Adipose tissue (tissue), 3 donors: Measurements from ENCODE around the gene CTPS2. TPM values are rescaled to one million over a fixed set of nuclear protein-coding genes. Genes with fewer than 3 reads are reported as not detected.
"Not testable (repeated sequence)": the region's sequence is repeated elsewhere in the genome, so short reads cannot be mapped to it uniquely, and the experiment has no call there.

Source experiments
- H3K27ac ChIP-seq: one replicate; pipeline ENCODE4 v1.5.1; 2013; ENCODE audit warnings: low read depth, low read length
- WGBS, 3 donors: extraction: QIAGEN DNeasy Blood & Tissue Kit; methylation state at CpG; one replicate each; pipeline ENCODE4 v1.1.7; 2013; 5-methylcytosine and 5-hydroxymethylcytosine counted together
- polyA plus RNA-seq, 3 donors: library from polyadenylated mRNA; stranded (reverse); fragments of 200-250 nt; gene quantifications; one replicate each; pipeline ENCODE4 v1.2.3, GENCODE V29; 2013
- donor health status: healthy with polysubstance abuse.
- donor health status: Bipolar disorder and iron deficiency.
- donor health status: healthy.

The CTPS2 gene, protein sequence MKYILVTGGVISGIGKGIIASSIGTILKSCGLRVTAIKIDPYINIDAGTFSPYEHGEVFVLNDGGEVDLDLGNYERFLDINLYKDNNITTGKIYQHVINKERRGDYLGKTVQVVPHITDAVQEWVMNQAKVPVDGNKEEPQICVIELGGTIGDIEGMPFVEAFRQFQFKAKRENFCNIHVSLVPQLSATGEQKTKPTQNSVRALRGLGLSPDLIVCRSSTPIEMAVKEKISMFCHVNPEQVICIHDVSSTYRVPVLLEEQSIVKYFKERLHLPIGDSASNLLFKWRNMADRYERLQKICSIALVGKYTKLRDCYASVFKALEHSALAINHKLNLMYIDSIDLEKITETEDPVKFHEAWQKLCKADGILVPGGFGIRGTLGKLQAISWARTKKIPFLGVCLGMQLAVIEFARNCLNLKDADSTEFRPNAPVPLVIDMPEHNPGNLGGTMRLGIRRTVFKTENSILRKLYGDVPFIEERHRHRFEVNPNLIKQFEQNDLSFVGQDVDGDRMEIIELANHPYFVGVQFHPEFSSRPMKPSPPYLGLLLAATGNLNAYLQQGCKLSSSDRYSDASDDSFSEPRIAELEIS
- polyA plus RNA-seq: 1 to 10 TPM; 4.3 to 6.7 (median 5.4) TPM

DNA sequence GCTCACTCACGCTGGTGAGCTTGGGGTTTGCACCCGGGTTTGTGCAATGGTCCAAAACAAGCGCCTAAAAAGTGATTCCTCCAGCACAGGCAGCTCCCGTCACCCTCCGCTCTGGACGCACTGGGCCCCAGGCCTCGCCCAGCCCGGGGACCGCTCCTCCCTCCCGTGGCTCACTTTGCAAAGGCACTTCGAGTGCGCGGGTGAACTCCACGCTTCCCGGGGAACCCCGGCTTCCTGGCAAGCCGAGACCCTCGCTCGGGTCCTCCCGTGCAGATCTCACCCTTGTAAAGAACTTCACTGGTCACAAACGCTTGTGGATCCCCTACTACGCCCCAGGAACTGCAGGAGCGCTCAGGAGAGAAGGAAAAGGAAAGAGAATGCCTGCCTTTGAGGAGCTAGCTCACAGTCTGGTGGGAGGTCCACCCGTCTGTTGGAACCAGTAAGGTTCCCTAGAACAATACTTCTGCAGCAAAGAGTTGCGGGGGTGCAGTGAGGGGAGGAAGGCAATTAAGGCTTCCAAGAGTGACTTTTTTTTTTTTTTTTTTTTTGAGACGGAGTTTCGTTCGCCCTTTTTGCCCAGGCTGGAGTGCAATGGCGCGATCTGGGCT lies at the start of gene CTPS2:
CTPS2 (minus strand) TSS at position 122 of the 608 bp plus-strand sequence. CDS start 9,767 bp downstream, outside the sequence.
- no peak within 1 kb of the TSS for H3K27ac ChIP-seq
- WGBS, 3 donors: 0 to 10% (median 5%) methylated on average over 10 to 29 of the region's 30 CpGs

DNA sequence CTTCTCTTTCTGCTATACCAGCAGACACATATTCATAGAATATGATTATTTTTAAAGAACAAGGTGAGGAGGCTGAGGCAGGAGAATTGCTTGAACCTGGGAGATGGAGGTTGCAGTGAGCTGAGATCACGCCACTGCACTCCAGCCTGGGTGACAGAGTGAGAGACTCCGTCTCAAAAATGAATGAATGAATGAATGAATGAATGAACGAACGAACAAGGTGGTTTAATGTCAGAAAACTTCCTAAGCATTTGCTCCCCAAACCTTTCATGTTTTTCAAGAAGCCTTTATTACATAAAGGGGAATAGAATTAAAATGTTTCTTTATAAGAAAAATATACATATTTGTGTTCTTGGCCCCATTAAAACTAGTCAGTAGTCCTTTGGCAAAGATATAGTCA lies 49.0 kb upstream of the CTPS2 start:
- 86 to 95% (median 92%) methylated on average over 4 of the region's 4 CpGs for WGBS, 3 donors
- H3K27ac ChIP-seq: not testable (repeated sequence)

DNA sequence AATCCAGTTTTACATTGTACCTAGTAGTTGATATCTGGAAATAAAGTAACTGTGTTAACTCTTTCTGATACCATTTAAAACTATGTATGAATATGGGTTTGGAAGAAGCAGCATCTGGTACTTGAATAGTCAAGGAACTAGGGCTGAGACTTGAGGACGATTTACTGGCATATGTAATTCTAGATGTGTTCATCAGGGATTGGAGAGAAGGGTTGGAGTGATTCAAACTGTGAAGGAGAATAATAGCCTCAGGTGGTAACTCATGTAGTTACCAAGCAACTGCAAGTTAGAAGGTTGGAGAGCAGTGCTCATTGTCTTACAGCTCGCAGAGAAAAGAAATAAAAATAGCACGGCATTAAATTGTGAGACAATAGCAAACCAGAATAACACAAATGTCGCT lies 44.3 kb upstream of the CTPS2 start:
- 91 to 96% (median 96%) methylated on average over 3 to 4 of the region's 4 CpGs for WGBS, 3 donors
- no peak overlapping the region for H3K27ac ChIP-seq

DNA sequence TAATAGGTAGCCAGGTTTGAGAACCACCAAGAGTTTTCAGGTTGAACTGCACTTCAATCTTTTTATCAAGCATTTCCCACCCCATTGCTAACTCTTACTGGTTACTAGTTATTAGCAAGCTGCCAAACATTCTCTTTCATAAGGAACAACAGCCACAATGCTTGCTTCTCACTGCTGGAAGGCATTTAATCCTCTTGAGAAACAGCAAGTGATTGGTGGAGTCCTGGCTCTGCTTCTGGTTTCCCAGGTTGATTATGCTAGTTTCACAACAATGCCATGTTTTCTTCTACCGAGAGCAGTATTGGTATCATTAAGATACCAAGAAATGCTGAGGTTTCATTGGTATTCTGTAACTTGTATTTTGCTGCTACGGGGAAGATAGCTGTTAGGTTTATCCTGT lies 41.5 kb upstream of the CTPS2 start:
- WGBS, 3 donors: 89 to 90% (median 89%) methylated on average over 2 of the region's 2 CpGs
- H3K27ac ChIP-seq: no peak overlapping the region

DNA sequence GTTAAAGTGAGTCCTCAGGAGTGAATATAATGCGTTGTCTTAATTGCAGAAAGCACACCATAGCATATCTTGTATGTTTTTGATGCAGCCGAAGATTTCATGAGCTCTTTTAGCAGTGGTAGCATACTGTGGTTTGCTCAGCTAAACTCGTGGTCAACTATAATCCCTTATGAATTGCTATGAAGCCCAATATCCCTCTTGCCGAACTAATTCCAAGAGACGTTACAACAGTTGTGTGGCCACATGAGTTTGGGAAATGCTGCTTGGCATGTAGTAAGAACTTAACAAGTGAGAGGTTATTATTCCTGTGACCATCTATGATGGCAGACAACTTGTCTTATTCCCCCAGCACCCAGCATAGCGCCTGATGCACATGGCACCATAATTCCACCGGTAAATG lies 37.7 kb upstream of the CTPS2 start:
- no peak overlapping the region for H3K27ac ChIP-seq
- 90 to 96% (median 93%) methylated on average over 7 of the region's 7 CpGs for WGBS, 3 donors

DNA sequence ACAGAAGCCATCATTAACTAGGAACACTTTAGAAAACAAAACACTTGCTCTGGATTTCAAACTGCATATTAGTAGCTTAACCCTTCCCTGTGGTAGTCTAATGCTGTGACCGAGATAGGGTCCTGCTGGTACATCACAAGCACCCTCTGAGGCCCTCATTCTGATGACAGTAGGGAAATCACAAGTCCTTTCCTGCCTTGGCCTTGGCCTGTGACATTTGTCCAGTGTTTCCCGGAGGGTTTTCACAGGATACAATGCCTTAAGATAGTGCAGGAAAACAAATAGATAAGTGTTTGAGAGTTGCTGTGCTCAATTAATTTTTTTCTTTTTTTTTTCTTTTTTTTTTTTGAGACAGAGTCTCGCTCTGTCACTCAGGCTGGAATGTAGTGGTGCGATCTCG lies 36.0 kb upstream of the CTPS2 start:
- H3K27ac ChIP-seq: no peak overlapping the region
- 83 to 93% (median 91%) methylated on average over 5 of the region's 5 CpGs for WGBS, 3 donors

DNA sequence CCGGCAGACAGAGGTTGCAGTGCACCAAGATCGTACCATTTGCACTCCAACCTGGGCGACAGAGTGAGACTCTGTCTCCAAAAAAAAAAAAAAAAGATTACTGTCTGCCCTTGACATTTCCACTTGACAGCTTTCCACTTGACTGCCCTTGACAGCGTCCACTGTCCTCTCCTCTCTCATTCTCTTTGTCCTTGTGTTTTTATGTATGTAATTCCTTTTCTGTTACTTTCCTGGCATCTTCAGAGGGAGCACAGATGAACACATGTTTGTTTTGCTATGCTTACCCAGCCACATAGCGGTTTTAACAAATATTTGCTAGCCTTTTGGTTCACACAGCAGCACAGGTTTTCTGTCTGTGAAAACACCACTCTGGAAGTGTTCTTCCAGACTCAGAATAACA lies 33.2 kb upstream of the CTPS2 start:
- 72 to 96% (median 88%) methylated on average over 5 of the region's 5 CpGs for WGBS, 3 donors
- H3K27ac ChIP-seq: no peak overlapping the region

DNA sequence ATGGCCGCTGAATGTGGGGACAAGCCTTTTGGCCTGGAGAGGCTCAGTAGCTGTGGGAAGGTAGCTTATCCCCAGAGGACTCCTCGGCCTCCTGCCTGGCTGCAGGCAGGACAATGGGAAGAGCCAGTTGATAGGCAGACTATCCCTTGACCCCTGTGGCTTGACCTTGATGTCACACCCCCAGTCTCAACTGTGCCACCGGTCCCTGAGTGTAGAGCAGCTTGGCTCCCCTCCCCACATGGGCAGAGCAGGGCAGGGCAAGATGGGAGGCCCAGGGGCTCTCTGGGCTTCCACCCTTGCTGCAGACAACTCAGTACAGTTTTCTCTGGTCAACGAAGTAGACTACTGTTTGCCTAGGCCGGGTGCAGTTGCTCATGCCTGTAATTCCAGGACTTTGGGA lies 32.6 kb upstream of the CTPS2 start:
- 73 to 93% (median 92%) methylated on average over 5 of the region's 5 CpGs for WGBS, 3 donors

DNA sequence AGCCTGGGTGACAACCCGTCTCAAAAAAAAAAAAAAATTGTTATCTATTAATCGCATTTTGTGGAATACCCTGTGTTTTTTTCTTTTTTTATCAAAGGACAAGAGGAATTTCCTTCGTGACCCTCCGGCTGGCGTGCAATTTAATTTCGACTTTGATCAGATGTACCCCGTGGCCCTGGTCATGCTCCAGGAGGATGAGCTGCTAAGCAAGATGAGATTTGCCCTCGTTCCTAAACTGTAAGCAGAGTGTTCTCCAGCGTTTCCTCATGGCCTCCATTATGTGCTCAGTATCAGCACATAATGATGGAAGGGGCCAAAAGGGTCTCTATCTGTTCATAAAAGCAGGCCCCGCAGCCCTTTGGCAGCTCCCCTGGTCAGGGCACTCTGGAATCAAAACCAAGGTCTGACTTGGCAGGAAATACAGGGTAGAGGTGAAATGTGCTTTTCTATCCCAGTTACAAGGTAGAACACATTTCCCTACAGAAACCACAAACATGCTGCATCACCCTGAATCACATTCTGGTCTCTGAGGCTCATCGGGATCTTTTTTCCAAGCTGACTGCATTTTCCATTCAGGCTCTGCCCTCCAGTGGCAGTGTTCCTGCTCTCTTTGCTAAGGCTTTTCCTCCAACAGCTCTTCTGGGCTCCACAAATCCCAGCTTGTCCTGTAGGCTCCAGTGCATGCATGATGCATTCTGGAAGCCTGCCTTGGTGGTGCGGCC lies 31.3 kb upstream of the CTPS2 start:
- WGBS, 3 donors: 90 to 94% (median 91%) methylated on average over 12 of the region's 12 CpGs
- H3K27ac ChIP-seq: no peak overlapping the region

More for the DNA sequence above, 32.6 kb upstream of the CTPS2 start:
- H3K27ac ChIP-seq: no peak overlapping the region

DNA sequence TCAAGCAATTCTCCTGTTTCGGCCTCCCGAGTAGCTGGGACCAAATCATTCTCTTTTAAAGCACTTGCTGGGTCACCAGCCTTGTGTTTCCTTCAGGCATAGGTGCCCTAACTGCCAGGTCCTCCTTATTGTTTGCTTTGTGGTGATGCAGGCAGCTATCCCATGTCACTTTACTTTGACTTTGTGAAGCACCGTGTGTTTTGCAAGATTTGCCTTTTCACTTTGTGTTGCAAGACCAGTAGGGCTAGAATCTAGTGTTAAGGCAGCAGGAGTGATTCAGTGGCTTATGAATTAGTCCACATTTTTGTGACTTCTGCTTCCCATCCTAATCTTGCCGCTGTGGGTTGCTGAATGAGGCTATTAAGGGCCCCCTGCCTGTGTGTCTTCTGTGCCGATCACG lies 27.1 kb upstream of the CTPS2 start:
- no peak overlapping the region for H3K27ac ChIP-seq
- 39 to 66% (median 59%) methylated on average over 6 of the region's 6 CpGs for WGBS, 3 donors

DNA sequence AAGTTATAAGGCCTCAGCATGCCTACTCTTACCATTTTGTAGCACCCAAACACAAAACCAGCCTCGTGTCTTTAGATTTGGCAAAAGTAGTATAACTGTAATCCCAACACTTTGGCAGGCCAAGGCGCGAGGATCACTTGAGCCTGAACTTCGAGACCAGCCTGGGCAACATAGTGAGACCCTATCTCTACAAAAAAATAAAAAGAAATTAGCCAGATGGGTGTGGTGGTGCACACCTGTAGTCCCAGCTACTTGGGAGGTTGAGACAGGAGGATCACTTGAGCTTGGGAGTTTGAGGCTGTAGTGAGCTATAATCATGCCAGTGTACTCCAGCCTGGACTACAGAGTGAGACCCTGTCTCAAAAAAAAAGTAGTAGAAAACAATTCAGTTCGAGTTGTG lies 24.6 kb upstream of the CTPS2 start:
- no peak overlapping the region for H3K27ac ChIP-seq
- WGBS, 3 donors: 77 to 96% (median 94%) methylated on average over 5 of the region's 5 CpGs

DNA sequence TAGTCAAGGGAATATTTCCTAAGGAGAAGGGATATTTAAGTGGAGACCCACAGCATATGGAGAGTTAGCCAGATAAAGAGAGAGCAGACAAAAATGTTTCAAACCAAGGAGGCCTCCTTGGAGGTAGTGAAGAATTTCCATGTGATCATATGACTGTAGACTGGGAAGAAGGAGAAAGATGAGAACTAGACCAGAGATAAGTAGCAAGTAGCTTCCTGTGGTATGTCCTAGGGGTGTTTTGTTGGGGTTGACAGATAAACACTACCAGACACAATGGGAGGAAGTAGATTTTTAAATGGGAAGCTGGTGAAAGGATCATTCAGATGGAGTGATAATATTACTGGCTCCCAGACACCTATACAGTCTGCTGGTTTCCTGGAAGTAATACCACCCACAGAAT lies 20.5 kb upstream of the CTPS2 start:
- H3K27ac ChIP-seq: no peak overlapping the region

DNA sequence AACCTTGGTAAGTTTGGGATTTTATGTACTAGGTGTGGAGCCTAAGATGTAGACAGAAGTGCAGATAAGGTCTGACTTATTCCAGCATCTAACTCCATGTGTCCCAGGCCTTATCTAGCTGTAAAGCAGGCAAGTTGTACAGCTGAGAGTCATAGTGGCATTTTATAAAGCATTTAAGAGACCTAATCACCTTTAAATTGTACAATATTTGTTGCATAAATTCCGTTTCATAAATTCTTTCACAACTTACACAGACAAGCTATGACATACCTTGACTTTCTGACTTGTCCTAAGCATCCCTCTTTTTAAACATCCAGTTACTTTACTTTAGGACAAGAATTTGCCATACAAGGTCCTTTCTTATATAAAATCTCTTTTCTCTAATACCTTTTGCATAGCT lies 18.0 kb upstream of the CTPS2 start:
- H3K27ac ChIP-seq: no peak overlapping the region
- 72 to 92% (median 77%) methylated on average over 1 of the region's 1 CpG for WGBS, 3 donors

DNA sequence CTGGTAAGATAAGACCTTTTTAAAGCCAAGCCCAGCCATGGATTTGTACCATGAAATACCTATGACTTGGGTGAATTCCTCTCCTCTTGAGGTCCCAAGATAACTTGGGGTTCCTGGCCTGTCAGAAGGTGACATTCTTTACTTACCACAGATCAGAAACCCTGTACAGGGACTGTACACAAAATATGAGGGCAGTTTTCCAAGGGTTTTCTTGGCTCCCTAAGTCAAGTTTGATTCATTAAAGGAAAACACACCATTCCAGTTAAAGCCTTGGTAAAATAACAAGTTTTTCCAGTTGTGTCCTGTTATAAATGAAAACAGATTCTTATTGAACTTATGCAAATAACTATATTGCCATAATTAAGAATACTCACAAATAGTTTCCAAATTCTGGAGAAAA lies 15.2 kb upstream of the CTPS2 start:
- H3K27ac ChIP-seq: no peak overlapping the region

DNA sequence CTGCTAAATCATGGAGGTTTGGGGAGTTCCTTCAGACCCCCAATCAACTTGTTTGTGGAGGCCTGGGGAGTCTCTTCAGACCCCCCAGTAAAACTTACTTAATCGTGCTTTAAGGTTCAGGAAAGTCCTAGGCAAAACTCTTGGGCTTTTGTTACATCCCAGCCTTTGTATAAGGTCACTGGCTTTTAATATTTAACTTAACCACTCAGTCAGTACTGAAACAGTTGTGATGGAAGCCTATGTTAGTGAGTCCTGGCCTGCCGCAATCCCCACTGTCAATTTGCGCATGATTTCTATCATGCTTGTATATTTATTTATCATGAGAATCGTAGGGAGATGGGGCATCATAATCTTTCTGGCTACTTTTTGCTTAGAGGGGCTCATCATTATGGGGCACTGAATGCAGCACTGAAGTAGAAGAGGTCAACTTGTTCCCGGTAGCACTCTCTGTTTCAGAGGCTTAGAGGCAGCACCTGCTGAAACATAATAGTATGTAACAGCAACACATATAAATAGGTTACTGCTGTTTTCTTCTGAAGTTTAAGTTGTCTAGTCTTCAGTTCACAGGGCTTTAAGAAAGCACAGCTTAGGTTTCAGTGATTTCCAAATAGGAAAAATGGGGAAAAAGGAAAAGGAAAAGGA lies 14.0 kb upstream of the CTPS2 start:
- WGBS, 3 donors: 25 to 92% (median 91%) methylated on average over 5 of the region's 5 CpGs

DNA sequence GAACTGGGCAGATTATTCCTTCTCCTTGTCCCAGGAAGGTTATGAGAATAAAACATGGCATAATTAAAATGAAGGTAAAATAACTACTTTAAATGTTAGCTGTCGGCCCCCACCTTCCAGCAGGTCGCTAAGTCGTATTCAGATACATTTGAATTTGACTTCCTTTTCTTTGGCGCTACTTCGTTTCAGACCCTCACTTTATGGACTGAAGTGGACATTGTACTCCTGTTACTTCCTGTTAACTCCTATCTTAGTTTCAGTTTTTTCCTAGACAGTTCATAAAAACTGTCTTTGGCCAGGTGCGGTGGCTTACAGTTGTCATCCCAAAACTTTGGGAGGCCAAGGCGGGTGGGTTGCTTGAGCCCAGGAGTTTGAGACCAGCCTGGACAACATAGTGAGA lies 12.6 kb upstream of the CTPS2 start:
- WGBS, 3 donors: 86 to 93% (median 90%) methylated on average over 7 of the region's 7 CpGs
- H3K27ac ChIP-seq: no peak overlapping the region

More for the DNA sequence above, 14.0 kb upstream of the CTPS2 start:
- not testable (repeated sequence) for H3K27ac ChIP-seq

DNA sequence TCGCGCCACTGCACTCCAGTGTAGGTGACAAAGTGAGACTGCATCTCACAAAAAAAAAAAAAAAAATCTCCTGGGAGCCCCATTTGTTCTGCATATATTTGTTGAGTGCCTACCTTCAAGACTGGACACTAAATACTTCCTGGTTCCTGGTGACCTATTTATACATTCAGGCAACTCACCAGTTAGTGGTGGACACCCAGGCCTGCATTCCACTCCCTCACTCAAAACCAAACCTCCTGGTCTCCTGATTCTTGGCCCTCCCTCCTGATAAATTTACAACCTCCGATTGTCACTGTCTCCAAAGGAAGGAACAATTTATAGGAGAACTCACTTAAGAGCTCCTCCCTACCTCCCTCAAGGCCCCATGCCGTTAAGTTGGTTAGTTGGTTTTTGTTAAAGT lies 10.0 kb upstream of the CTPS2 start:
- no peak overlapping the region for H3K27ac ChIP-seq
- WGBS, 3 donors: 56 to 90% (median 85%) methylated on average over 2 to 4 of the region's 4 CpGs

DNA sequence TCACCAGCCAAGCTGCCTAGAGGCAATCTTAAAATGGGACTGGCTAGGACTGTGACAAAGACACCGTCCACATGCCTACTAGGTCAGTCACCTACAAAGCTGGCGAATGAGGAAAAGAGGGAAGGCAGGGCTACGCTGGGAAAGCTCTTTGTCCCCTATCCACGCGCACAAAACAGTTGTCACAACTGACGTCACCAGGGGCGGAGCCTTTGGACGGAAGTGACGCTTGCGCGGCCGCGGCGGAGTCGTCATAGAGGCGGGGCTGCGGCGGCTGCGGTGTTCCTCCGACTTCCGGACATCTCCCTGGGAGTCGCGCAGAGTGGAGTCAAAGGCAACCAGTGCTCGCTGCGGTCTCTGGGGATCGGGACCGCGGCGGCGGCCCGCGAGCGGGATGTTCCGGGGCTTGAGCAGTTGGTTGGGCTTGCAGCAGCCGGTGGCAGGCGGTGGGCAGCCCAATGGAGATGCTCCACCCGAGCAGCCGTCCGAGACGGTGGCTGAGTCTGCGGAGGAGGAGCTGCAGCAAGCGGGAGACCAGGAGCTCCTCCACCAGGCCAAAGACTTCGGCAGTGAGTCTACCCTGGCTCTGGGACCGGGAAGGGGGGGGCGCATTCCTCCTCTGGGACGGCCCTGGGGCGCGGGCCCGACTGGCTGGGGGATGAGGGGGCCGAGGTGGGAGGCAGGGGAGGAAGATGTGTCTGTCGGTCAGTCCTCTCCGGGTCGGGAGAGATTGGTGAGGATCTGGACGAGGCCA lies 7.0 kb upstream of the CTPS2 start, which contains the start of gene SYAP1:
SYAP1 (plus strand) TSS at position 279 of the 751 bp plus-strand sequence; CDS start at position 392, 113 bp downstream.
- H3K27ac ChIP-seq: peak within 1 kb of the TSS; percentile 40
- WGBS, 3 donors: 0 to 1% (median 0%) methylated on average over 41 to 54 of the region's 54 CpGs
